ENCODE data around the gene FMN1.

FMN1 gene

DNA sequence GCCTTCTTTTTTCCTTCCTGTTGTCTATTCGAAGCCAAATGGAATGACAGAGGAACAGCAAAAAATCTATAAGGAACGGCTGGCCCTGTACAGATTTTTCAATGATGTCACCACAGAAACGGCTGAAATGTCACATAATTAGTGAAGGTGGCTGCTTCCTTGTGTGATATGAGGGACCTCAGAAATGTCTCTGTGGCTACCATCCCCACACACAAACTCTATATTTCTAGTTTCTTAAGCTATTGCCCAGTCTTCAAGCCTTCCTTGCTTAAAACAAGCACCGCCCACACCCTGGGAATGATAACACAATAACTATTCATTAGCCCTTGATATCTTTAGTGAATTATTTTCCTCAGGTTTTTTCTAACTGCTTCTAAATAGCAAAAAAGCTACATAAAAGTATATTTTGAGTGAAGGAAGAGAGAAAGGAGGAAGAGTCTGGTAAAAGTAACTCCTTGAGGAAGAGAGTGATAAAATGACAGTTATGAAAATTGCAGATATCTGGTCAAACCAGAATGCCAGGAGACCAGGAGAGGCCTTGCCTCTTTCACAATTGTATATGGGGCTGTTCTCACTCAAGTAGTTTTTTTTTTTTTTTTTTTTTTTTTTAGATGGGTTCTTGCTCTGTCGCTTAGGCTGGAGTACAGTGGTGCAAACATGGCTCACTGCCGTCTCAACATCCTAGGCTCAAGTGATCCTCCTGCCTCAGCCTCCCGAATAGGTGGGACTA, 38.7 kb downstream of the FMN1 start:
- DNase-seq (ENCODE audit: low read depth), result no peak

DNA sequence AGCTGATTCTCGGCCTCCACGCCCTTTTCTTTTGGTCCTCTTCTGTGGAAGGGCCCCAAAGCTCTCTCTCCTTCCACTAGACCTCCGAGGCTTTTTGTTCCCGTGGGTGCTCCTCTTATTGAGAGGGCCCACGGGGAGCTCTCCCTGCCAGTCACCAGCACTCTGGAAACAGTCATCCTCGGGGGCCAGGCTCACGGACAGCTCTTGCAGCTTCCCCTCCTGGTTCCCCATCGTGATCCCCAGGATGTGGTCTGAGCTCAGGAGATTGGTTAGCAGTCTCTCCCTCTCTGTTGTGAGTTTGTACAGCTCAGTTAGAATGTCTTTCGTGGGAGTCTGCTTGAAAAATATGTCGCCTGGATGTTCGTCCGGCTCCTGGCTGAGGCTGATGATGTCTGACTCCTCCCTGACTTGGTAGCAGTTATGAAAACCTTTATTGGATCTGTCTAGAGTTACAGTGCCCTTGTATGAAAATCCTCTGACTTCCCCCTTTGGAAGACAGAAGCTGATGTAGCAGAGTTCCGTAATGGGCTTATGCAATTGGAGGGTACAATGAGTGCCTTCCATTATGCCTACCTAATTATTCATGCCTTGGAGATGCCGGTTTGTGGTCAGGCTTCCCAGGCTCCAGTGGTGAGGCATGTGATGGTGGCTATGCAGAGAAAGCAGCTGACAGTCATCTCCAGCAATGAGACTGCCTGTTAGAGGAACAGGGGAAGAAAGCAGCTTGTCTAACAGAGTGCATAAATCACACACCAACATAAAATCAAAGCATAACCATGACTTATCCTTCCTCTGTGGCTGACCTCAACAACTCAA, 40.0 kb downstream of the FMN1 start:
- peak; percentile 77 for DNase-seq (ENCODE audit: low read depth)

DNA sequence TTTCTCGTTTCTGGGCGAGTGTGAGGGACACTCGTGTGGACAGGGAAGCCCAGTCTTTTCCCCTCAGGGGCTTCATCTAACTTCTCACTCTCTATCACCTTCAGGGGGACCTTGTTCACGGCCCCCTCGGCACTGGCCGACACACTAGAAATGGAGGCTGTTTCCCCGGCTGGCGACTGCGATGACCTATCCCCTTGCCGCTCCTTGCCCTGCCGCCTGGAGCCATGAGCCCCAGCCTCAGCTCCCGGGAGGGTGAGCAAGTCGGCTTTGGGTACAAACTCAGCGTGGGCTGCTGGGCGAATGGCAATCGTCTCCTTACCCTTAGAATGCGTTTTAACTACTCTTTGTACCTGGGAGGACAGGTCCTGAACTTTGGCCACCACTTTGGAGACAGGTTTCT, 41.0 kb downstream of the FMN1 start:
- no peak for DNase-seq (ENCODE audit: low read depth)

DNA sequence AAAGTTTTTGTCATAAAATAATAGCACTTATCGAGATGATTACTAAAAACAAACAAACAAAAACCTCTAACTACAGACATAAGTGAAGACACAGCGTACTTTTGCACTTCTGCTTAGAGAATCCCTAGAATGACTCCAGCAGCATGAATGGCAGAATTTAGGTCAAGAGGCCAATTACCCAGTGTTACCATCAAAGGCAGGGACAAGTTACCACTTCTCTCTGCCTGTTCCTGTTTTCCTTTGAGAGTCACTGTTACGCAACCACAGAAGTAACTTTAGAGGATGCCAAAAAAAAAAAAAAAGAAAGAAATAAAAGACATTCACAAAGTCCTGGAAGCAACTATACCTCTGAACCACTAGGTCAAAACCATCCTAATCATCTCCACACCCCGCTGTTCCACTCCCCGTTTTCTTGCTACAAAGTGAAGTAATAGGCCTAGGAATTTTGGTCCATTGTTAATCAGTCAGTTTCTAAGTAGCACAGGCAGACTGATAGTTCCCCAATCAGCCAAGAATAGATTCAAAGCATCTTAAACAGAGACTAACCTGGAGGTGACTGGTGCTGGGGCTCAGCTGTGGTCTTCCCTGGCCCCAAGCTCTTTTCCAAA, 41.9 kb downstream of the FMN1 start:
- DNase-seq (ENCODE audit: low read depth), result peak; percentile 13

DNA sequence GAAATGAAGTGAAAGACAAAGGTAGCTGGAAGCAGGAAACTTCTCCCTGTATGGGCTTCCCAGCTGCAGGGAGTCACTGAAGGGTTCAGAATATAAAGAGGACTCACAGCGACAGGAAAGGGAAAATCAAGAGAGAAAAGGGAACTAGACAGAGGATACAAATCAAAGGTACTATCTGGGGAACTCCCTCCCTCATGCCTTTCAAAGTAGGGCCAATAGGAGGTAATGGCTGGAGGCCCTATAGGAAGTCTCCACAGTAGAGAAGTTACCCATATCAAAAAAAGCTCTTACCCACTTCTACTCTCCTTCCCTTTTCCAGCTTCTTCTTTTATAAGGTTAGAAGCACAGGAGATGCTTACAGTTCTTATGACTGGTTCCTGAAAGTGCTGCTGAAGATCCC, 43.5 kb downstream of the FMN1 start:
- no peak for DNase-seq (ENCODE audit: low read depth)

DNA sequence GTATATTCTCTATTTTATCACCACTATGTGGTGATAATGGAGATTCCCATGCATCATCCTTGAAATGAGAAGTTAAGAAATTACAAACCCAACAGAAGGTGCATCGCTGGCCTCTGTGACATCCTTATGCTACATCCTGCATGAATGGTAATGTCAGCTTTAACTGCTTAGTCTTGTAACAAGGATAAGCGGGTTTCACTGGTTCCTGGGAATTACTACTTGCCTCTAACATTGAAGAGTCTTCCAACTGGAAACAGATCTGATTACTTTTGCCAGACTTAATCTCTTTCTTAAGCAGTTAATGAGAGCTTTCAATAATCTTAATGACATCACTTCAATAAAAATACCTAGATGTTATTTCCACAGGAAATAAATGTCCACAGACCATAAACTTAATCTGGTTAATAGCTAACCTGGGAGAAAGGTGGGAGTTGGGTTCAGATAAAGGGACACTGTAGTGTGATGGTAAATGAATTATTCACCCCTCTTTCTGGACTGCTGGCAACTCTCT, 44.0 kb downstream of the FMN1 start:
- no peak for DNase-seq (ENCODE audit: low read depth)

DNA sequence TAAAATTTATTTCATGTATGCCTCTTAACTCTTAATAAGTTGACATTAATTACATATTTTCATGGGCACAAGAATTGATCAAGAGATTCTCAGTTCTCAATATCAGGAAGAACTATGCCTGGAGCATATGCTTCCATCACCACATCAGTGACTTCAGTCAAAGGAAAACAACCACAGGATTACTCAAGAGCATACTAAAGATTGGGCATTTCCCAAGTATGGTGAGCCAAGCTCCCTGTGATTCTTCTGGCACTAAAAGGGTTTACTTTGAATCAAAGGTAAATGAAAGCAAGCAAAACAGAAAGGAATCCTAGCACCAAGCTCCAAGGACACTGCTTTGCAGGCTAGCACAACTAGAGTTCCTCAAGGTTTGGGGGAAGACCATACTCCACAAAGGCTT, 44.6 kb downstream of the FMN1 start:
- DNase-seq (ENCODE audit: low read depth), result no peak

DNA sequence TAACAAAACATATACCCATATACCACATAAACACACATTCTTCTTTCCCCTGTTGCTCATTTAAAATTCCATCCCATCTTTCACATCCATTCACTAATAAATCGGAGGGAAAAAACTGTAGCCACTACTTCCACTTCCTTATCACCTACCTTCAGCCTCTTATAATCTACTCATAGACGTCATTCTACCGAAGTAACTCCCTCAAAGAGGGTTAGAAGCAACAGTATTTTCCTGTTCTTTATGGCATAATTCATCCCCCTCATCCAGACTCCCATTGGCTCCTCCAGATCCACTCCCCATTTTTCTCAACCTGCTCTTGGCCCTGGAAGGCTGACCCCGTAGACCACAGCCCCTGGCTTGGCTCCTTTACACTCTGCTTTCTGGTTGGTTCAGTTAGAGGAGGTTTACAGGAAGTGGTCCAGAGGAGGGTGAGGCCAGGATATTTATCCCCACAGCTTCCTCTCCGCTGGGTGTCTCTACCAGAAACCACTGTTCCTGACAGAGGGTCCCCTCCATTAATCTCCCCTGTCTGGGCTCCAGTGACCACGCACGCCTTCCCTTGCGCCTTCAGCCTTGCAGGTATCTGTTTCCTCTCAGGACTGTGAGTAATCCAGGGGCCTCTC, 46.3 kb downstream of the FMN1 start:
- no peak for DNase-seq (ENCODE audit: low read depth)

DNA sequence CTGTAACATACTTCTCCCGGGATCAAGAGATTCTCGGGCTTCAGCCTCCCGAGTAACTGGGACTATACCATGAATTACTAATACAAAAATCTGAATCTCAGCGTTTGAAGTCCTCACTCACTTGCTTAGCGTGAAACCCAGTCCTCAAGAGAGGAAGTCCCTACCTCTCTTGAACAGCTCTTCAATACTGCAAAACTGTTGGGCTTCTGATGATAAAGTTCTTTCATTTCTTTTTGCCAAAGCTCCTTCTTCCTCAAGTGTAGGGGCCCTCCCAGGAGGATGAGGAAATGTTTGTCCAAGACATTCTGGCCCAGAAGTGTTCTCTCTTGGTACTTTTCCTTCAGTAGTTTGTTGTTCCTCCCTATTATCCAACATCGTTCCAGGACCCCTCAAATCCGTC, 48.5 kb downstream of the FMN1 start:
- DNase-seq (ENCODE audit: low read depth), result no peak

DNA sequence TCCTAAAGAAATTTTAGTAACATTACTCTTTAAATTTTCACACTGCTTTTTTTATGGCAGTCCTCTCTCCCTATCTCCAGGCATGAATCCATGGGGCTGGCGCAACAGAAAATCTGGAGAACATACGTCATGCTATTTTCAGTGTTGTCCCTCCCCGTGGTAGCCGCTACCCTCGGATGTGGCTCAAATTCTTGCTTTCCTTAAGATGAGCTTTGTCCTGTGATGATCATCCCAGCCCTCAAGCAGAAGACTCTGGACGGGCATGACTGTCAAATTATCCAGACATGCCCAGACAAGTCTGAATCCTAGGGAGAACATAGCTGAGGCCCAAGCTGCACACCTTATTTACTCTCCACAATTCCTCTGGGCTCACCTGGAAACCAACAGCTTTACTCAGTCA, 49.1 kb downstream of the FMN1 start:
- DNase-seq (ENCODE audit: low read depth), result no peak

DNA sequence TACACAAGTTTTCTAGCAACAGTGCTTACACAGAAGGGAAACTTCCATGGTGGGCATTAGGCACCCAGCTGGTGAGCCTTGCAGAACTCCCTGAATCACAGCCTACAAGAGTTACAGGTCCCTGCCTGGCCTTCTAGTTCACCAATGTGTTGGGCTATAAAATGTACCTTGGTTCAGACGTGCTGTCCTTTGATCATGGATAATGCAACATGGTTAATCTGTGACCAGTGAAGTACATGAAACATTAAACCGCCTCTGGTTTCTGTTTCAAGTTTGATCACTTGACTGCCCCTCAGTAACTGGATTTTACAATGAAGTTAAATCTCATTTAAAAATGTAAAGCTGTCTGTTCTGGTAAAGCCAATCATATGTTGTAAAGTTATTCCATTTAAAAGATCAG, 51.8 kb downstream of the FMN1 start:
- no peak for DNase-seq (ENCODE audit: low read depth)

DNA sequence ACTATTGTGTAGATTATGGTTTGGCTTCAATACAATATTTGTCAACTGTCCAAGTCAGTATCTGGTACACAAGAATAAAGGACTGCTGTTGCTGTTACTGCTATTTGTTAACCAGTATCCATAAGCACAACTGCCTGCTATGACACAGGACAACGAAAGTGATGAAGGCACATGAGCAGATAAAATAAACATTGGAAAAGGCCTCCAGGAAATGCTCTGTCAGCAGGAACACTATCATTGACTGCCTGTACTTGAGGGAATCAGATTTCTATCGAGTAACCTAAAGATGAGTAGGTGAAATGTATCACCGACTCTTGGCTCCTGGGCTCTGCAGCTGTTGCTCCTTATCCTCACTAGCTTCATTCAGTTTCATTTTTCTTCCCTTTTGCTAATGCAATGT, 56.5 kb downstream of the FMN1 start:
- no peak for DNase-seq (ENCODE audit: low read depth)

DNA sequence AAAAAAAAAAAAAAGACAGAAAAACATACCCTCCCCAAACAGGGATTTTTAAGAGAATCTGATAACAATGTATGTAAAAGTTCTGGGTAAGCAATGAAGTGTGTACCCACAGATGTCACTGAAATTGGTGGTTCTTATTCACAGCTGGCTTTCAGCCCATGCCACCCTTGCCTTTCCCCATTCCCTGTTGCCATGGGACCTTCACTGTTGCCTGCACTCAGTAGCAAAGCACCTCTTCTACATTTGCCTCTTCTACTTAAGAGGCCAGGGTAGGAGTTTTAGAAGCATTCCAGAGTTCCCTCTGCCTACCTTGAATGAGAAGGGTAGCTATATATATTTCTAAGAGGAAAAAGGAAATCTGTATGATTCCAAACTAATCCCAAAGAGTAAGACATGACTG, 57.4 kb downstream of the FMN1 start:
- no peak for DNase-seq (ENCODE audit: low read depth)

DNA sequence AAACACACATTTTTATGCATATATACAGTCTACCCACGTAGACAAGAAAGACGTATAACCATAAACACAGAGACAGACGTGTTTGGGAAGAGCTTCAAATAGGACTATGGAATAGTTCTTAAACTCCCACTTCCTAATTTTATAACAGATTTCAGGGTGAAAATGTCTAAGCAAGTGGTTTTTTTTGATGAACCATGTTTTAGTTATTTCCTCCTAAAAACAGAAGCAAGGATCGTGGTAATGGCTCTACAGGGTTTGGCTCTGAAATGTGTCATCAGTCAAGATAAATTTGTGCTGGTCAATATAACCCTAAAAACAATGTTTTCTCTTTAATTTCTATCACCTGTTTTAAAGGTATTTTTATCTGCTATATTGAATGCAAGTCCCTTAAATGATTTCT, 58.2 kb downstream of the FMN1 start:
- no peak for DNase-seq (ENCODE audit: low read depth)

DNA sequence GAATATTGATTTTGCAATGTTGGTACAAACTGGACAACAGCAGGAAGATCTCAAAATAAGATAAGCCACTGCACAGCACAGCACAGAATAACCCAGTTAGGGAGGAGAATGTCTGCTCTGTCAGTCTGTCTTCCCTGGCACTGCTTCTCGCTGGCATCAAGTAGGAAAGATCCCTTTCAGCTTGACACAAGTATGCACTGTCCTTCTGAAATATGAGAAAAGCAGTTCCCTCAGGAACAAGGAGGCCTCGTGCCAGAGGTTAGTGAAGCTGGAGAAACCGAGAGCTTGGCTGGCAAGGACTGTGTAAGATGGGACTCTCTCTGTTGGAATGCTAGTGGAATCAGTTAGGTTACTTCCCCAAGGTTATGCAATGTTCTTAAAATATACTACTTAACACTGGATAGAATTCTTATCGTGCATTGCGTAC, 59.1 kb downstream of the FMN1 start:
- DNase-seq (ENCODE audit: low read depth), result no peak

DNA sequence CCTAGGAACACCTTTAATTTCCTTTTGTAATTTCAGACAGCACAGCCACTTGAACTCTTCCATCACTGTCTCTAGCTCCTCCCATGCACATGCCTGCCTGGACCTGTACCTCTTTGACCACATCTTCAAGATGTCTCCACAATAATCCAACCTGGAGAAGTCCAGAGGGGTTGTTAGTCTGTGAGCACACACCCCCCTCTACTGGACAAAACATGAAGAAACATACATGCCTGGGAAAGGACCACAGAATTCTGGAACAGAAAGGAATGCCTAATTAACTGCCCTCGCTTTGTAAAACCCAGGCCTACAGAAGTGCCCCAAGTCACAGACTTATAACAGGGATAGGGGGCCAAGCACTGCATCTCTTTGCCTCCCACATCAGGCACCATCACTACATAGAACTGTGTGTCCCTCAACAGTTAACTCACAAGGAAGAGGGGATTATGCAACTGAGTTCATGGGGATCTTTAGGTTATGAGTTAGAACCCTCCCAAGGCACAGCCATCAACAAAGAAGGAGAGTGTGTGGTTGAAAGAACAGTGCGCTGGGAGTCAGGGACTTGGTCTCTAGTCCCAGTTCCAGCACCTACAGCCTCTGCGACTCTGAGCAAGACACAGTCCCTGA, 61.7 kb downstream of the FMN1 start:
- peak; percentile 35 for DNase-seq (ENCODE audit: low read depth)

DNA sequence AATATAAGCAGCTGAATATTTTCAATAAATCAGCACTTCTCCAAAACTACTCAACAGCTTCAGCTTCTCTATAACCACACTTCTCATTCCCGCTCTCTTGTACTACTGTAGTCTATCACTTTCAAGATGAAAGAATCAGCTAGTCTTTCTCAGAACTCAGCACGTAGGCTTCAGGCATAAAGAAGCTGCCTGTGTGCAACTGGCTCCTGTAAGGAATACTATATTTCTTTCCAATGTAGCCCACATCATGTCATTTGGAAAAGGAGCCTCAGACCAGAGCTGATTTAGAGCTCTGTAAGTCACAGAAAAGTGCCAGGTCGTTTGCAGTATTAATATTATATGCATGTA, 62.3 kb downstream of the FMN1 start:
- DNase-seq (ENCODE audit: low read depth), result no peak

DNA sequence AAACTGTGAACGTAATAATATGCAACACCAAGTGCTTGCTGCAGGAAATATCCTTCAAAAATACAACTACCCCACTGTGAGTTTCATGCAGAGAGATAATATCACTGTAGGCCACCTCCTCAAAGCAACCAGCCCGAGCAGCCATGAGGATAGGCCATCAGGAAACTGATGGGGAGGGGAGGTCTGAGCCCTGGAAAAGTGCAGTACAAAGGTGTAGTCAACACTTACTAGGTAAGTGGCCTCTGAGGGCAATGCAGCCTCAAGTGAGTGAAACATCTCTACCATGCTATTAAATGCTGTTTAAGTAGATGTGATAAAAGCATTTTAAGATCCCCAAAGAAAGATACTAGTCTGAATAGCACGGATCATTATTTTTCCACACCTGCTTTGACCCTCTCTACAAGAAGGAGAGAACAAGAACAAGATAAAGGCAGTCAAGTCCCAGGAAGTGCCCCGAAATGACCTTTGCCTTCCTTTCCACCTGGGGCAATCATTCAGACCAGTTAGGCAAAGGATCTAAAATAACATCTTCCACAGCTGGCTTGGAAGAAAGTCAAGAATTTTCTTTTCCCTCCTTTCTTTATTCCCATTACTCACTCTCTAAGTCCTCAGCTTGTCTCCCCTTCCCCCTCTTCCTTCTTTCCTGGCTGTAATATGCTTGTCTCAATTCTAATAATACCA, 62.8 kb downstream of the FMN1 start:
- DNase-seq (ENCODE audit: low read depth), result no peak

DNA sequence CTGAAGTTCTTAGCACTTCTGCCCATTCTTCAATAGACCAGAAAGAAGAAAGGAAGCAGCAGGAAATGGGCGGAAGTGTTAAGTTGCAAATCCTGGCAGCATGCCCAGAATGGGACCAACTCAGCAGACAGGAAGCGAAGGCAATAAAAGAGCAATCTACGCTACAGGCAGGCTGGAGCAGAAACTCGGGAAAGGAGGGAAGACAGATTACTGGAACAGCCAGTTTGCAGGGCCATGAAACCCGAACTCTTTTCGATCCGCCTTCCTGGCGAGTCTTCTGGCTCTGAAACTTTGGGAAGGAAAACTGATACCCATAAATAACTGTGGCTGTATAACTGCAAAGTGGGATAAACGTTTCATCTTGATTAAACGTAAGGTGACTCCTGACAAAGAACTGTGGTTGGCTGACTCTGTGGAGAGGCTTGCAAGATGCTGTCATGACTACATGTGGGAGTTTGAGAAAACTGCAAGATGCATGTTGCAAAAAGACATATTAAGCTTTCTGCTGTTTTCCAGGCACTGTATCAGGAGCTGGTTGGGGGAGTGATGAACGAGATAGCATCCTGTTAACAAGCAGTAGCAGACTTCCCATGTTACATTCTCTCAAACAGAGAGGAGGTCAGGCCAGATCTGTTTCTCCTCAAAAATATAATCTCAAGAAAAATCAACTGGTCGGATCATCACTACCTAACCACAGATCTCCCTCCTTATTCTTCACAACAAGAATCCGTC, 67.8 kb downstream of the FMN1 start:
- peak; percentile 92 for DNase-seq (ENCODE audit: low read depth)

DNA sequence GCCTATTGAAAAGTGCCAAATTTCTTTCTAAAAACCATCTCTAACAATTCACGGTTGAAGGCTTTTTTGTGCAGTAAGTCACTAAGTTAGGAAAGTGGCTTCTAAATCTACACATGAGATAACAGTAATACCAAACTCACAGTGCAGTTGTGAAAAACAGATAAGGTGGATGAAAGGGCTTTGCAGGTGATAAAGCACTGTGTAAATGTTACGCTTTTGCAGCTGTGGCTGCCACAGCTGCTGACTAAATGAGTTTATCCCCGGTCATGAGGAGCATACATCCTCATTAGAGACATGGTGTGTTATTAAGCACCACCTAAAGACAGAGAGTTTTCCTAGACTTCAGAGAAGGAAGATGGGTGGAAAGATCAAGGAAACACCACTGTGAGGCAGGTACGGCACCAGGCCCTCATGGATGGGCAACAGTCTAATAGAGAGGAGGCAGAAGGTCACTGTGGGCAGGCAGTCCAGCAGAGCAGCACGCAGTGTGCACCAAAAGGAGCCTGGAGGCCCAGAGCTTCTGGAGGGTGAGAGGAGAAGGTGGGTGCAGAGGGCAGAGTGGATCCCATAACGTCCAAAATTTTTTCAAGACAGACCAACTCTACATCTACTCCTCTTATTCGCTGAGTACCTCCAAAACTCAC, 68.5 kb downstream of the FMN1 start:
- no peak for DNase-seq (ENCODE audit: low read depth)

Measured in GM04504 (cell line).